Testis (tissue), 2 donors: ENCODE measurements around the gene LCLAT1.

Experiments
- CTCF ChIP-seq, 3 experiments: fragments of 450-650 bp in 2 of 3; fragments of 200-600 bp in 1 of 3; sonication (generic) in 1 of 3; IDR thresholded peaks; one replicate each; pipeline ENCODE4 v1.5.1; 2016 to 2019; ENCODE audit warnings: antibody characterized with exemption in 3 of 3, mild to moderate bottlenecking in 2 of 3, moderate library complexity in 1 of 3
- POLR2A ChIP-seq: fragments of 450-650 bp; IDR thresholded peaks from one replicate; pipeline ENCODE4 v1.6.1; 2017; ENCODE audit warnings: antibody characterized with exemption, mild to moderate bottlenecking, moderate library complexity

- TF ChIP-seq CTCF (IDR thresholded peaks at IDR 0.05), result no peak
- TF ChIP-seq POLR2A, result no peak
These were observed 207.4 kb downstream of the LCLAT1 start for GRCh38 chr2:30654404-30654803.
